WTC11 (cell line): ENCODE data around the gene CADM1.

Experiments
- ATF1 ChIP-seq: sonication (generic); formaldehyde crosslinking; IDR thresholded peaks from 2 replicates; pipeline ENCODE4 v1.8.1; 2023; ENCODE audit warnings: mild to moderate bottlenecking, moderate library complexity, missing genetic modification reagents
- ESRRA ChIP-seq: sonication (generic); formaldehyde crosslinking; IDR thresholded peaks from 2 replicates; pipeline ENCODE4 v1.8.1; 2022; ENCODE audit warnings: mild to moderate bottlenecking, missing genetic modification reagents, borderline replicate concordance
- FOXP1 ChIP-seq: sonication (generic); formaldehyde crosslinking; IDR thresholded peaks from 2 replicates; pipeline ENCODE4 v1.8.0; 2022; ENCODE audit warnings: missing genetic modification reagents, mild to moderate bottlenecking, moderate library complexity, borderline replicate concordance
- NFATC4 ChIP-seq: fragments of 250-450 bp; sonication (Bioruptor Pico); IDR thresholded peaks from 2 replicates; pipeline ENCODE4 v1.9.0; 2021; ENCODE audit warnings: mild to moderate bottlenecking
- SMAD4 ChIP-seq: sonication (generic); formaldehyde crosslinking; IDR thresholded peaks from 2 replicates; pipeline ENCODE4 v1.8.0; 2022; ENCODE audit warnings: mild to moderate bottlenecking, missing genetic modification reagents
- SP1 ChIP-seq: sonication (generic); formaldehyde crosslinking; conservative IDR thresholded peaks from 2 replicates; pipeline ENCODE4 v1.8.1; 2022; ENCODE audit warnings: missing genetic modification reagents
- TEAD4 ChIP-seq: sonication (generic); formaldehyde crosslinking; IDR thresholded peaks from 2 replicates; pipeline ENCODE4 v1.8.0; 2022; ENCODE audit warnings: mild to moderate bottlenecking, missing genetic modification reagents
- ZNF263 ChIP-seq: sonication (generic); formaldehyde crosslinking; IDR thresholded peaks from 2 replicates; pipeline ENCODE4 v1.8.1; 2022; ENCODE audit warnings: low read depth, mild to moderate bottlenecking, moderate library complexity, missing genetic modification reagents
- ZNF317 ChIP-seq: sonication (generic); formaldehyde crosslinking; IDR thresholded peaks from 2 replicates; pipeline ENCODE4 v1.8.1; 2023; ENCODE audit warnings: low read depth, mild to moderate bottlenecking, moderate library complexity, missing genetic modification reagents, borderline replicate concordance
- TF ChIP-seq, protein P1 (sequence below): fragments of 250-450 bp; sonication (Bioruptor Pico); IDR thresholded peaks from 2 replicates; pipeline ENCODE4 v1.9.0; 2021; ENCODE audit warnings: mild to moderate bottlenecking
- TF ChIP-seq, protein P2 (sequence below): fragments of 200-600 bp; IDR thresholded peaks from 2 replicates; pipeline ENCODE4 v1.8.0; 2022; ENCODE audit warnings: antibody characterized with exemption
- TF ChIP-seq, protein P3 (sequence below): sonication (generic); formaldehyde crosslinking; IDR thresholded peaks from 2 replicates; pipeline ENCODE4 v1.8.1; 2023; ENCODE audit warnings: mild to moderate bottlenecking, missing genetic modification reagents, moderate library complexity
- TF ChIP-seq, protein P4 (sequence below): sonication (generic); formaldehyde crosslinking; IDR thresholded peaks from 2 replicates; pipeline ENCODE4 v1.8.0; 2023; ENCODE audit warnings: mild to moderate bottlenecking, missing genetic modification reagents
- TF ChIP-seq, protein P5 (sequence below): sonication (generic); formaldehyde crosslinking; IDR thresholded peaks from 2 replicates; pipeline ENCODE4 v1.8.0; 2022; ENCODE audit warnings: mild to moderate bottlenecking, missing genetic modification reagents

DNA sequence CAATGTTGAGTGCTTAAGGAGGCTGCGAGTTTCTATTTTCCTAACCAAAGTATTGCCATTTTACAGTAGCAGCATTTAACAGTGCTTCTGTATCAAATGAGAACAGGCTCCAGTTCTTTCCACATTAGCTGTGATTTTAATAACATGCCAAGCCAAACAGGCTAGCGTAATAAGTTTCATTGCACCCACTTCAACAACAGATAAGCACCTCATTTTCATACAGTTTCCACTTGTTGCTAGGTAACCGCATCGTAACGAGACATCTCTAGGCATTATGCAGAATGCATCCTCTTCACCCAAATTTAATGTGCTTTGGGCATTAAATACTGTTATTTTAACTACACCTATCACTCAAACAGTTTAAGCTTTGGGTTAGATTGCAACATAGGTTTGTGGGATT, 79.0 kb downstream of the CADM1 start:
- TF ChIP-seq, protein P1, sequence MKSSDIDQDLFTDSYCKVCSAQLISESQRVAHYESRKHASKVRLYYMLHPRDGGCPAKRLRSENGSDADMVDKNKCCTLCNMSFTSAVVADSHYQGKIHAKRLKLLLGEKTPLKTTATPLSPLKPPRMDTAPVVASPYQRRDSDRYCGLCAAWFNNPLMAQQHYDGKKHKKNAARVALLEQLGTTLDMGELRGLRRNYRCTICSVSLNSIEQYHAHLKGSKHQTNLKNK (CRISPR knock-in tag), result no peak
- TF ChIP-seq FOXP1 (no peak), ZNF317 (no peak), TEAD4 (no peak), ATF1 (CRISPR knock-in tag) (no peak), ZNF263 (CRISPR knock-in tag) (no peak), SP1 (no peak), SMAD4 (CRISPR knock-in tag) (no peak), NFATC4 (CRISPR knock-in tag) (no peak), ESRRA (CRISPR knock-in tag) (no peak)
- TF ChIP-seq, protein P2, sequence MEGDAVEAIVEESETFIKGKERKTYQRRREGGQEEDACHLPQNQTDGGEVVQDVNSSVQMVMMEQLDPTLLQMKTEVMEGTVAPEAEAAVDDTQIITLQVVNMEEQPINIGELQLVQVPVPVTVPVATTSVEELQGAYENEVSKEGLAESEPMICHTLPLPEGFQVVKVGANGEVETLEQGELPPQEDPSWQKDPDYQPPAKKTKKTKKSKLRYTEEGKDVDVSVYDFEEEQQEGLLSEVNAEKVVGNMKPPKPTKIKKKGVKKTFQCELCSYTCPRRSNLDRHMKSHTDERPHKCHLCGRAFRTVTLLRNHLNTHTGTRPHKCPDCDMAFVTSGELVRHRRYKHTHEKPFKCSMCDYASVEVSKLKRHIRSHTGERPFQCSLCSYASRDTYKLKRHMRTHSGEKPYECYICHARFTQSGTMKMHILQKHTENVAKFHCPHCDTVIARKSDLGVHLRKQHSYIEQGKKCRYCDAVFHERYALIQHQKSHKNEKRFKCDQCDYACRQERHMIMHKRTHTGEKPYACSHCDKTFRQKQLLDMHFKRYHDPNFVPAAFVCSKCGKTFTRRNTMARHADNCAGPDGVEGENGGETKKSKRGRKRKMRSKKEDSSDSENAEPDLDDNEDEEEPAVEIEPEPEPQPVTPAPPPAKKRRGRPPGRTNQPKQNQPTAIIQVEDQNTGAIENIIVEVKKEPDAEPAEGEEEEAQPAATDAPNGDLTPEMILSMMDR, result no peak
- TF ChIP-seq, protein P3, sequence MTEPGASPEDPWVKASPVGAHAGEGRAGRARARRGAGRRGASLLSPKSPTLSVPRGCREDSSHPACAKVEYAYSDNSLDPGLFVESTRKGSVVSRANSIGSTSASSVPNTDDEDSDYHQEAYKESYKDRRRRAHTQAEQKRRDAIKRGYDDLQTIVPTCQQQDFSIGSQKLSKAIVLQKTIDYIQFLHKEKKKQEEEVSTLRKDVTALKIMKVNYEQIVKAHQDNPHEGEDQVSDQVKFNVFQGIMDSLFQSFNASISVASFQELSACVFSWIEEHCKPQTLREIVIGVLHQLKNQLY (CRISPR knock-in tag), result no peak
- TF ChIP-seq, protein P4, sequence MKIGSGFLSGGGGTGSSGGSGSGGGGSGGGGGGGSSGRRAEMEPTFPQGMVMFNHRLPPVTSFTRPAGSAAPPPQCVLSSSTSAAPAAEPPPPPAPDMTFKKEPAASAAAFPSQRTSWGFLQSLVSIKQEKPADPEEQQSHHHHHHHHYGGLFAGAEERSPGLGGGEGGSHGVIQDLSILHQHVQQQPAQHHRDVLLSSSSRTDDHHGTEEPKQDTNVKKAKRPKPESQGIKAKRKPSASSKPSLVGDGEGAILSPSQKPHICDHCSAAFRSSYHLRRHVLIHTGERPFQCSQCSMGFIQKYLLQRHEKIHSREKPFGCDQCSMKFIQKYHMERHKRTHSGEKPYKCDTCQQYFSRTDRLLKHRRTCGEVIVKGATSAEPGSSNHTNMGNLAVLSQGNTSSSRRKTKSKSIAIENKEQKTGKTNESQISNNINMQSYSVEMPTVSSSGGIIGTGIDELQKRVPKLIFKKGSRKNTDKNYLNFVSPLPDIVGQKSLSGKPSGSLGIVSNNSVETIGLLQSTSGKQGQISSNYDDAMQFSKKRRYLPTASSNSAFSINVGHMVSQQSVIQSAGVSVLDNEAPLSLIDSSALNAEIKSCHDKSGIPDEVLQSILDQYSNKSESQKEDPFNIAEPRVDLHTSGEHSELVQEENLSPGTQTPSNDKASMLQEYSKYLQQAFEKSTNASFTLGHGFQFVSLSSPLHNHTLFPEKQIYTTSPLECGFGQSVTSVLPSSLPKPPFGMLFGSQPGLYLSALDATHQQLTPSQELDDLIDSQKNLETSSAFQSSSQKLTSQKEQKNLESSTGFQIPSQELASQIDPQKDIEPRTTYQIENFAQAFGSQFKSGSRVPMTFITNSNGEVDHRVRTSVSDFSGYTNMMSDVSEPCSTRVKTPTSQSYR (CRISPR knock-in tag), result no peak
- TF ChIP-seq, protein P5, sequence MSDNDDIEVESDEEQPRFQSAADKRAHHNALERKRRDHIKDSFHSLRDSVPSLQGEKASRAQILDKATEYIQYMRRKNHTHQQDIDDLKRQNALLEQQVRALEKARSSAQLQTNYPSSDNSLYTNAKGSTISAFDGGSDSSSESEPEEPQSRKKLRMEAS (CRISPR knock-in tag), result no peak
